Body of pancreas (tissue), 4 donors: ENCODE results near the gene TENM4. TPM values are rescaled to one million over a fixed set of nuclear protein-coding genes. Genes with fewer than 3 reads are reported as not detected.

ENCODE experiments used
- ATAC-seq: fragments of 150-250 bp; one replicate; pipeline ENCODE4 v1.9.1; 2016
- DNase-seq, 4 donors: peaks; one replicate each; pipeline ENCODE4 v3.0.0-alpha.2; 2019
- H3K27ac ChIP-seq, 4 donors: fragments of 200-600 bp; sonication (generic); 1 replicate in 3 of 4; 2 replicates in 1 of 4; pipeline versions ENCODE4 v1.5.1 to v1.6.1; 2016 to 2019; ENCODE audit warnings: mild to moderate bottlenecking in 1 of 4, mixed read lengths in 1 of 4, moderate library complexity in 1 of 4
- H3K27me3 ChIP-seq, 2 donors: fragments of 200-600 bp; sonication (generic); one replicate each; pipeline ENCODE4 v1.6.0; 2016; ENCODE audit warnings: mild to moderate bottlenecking in 1 of 2
- H3K36me3 ChIP-seq, 2 donors: fragments of 200-600 bp; sonication (generic); replicated peaks in 1 of 2; 2 replicates each; pipeline ENCODE4 v1.5.1; 2016; ENCODE audit warnings: low read depth in 2 of 2; ENCODE audit not compliant: insufficient read depth in 1 of 2
- H3K4me1 ChIP-seq: fragments of 200-600 bp; sonication (generic); one replicate; pipeline ENCODE4 v1.6.0; 2016
- H3K4me3 ChIP-seq, 2 donors: fragments of 200-600 bp; sonication (generic); 1 replicate in 1 of 2; 2 replicates in 1 of 2; pipeline ENCODE4 v1.5.1; 2016 to 2019
- H3K9me3 ChIP-seq, 3 donors: fragments of 200-600 bp; sonication (generic); 1 replicate in 2 of 3; 2 replicates in 1 of 3; pipeline ENCODE4 v1.5.1; 2016
- POLR2A ChIP-seq, 3 donors: fragments of 450-650 bp; IDR thresholded peaks; one replicate each; pipeline ENCODE4 v1.6.1; 2016; ENCODE audit warnings: antibody characterized with exemption in 3 of 3, mild to moderate bottlenecking in 2 of 3
- WGBS, 2 donors: methylation state at CpG; one replicate each; pipeline ENCODE4 v1.1.5; 2017; 5-methylcytosine and 5-hydroxymethylcytosine counted together
- intact Hi-C: fragments of 100-400 bp; cut with DNase I; formaldehyde crosslinking; loops from one replicate; pipeline ENCODE4 v1.15.1; 2023
- total RNA-seq, 2 donors: library from RNA; depleted of rRNA; stranded (reverse); fragments of >200 nt; gene quantifications; one replicate each; pipeline ENCODE4 v1.1.0, GENCODE V29; 2016
- TF ChIP-seq, protein P1 (sequence below), 7 experiments: fragments of 450-650 bp in 4 of 7; fragments of 200-600 bp in 3 of 7; sonication (generic) in 3 of 7; IDR thresholded peaks; one replicate each; pipeline ENCODE4 v1.5.1; 2016 to 2019; ENCODE audit warnings: antibody characterized with exemption in 7 of 7

TENM4 gene
- total RNA-seq, 2 donors from 2014 or later: 0.78 to 6.6 TPM

DNA sequence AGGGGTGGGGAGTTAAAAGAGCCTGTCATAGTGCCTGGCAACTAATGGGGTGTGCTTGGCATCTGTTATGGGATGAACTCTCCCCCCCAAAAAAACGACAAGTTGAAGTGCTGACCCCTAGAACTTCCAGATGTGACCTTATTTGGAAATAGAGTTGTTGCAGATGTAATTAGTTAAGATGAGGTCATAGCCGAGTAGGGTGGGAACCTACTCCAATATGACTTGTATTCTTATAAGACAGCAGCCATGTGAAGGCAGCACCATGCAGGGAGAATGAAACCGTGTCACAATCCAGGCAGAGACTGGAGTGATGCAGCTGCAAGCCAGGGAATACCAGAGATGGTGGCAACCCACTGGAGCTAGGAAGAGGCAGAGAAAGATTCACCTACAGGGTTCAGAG lies 394.5 kb downstream of the TENM4 start:
- WGBS, 2 donors: 56 to 58% methylated on average over 3 of the region's 3 CpGs
- TF ChIP-seq, protein P1, sequence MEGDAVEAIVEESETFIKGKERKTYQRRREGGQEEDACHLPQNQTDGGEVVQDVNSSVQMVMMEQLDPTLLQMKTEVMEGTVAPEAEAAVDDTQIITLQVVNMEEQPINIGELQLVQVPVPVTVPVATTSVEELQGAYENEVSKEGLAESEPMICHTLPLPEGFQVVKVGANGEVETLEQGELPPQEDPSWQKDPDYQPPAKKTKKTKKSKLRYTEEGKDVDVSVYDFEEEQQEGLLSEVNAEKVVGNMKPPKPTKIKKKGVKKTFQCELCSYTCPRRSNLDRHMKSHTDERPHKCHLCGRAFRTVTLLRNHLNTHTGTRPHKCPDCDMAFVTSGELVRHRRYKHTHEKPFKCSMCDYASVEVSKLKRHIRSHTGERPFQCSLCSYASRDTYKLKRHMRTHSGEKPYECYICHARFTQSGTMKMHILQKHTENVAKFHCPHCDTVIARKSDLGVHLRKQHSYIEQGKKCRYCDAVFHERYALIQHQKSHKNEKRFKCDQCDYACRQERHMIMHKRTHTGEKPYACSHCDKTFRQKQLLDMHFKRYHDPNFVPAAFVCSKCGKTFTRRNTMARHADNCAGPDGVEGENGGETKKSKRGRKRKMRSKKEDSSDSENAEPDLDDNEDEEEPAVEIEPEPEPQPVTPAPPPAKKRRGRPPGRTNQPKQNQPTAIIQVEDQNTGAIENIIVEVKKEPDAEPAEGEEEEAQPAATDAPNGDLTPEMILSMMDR (IDR thresholded peaks at IDR 0.05): no peak
- intact Hi-C loops: no loop called here
- H3K36me3 ChIP-seq: no peaks in the 10 kb centered on the region
- no peak for ATAC-seq
- no peaks in the 10 kb centered on the region for H3K9me3 ChIP-seq
- H3K4me1 ChIP-seq: peaks cover 21% of the 10 kb centered on the region
- H3K27ac ChIP-seq: peak overlapping the region in 2 of 4 donors; percentile 56 to 67
- H3K27me3 ChIP-seq: no peaks in the 10 kb centered on the region
- H3K4me3 ChIP-seq: no peak overlapping the region
- DNase-seq: no peak

- DNase-seq (no peak), ATAC-seq (peak; percentile 12)
- Histone ChIP-seq H3K4me3 (no peak overlapping the region), H3K9me3 (no peaks in the 10 kb centered on the region), H3K36me3 (no peaks in the 10 kb centered on the region), H3K4me1 (peaks cover 21% of the 10 kb centered on the region), H3K27me3 (no peaks in the 10 kb centered on the region), H3K27ac (peak overlapping the region in 2 of 4 donors; percentile 56 to 67)
- WGBS, 2 donors: 54 to 55% methylated on average over 6 of the region's 6 CpGs
- TF ChIP-seq POLR2A (IDR thresholded peaks at IDR 0.05): no peak
- intact Hi-C loops: no loop called here
Measured at GRCh38 chr11:79045800-79046304, 395.0 kb downstream of the TENM4 start.

- H3K4me1 ChIP-seq: peaks cover 21% of the 10 kb centered on the region
- no peaks in the 10 kb centered on the region for H3K9me3 ChIP-seq
- H3K27ac ChIP-seq: peak overlapping the region in 2 of 4 donors; percentile 56 to 67
- peak in 2 of 4 donors; percentile 31 to 35 for DNase-seq
- no peak overlapping the region for H3K4me3 ChIP-seq
- TF ChIP-seq, protein P1 (IDR thresholded peaks at IDR 0.05): no peak
- no peak for TF ChIP-seq POLR2A (IDR thresholded peaks at IDR 0.05)
- ATAC-seq: peak; percentile 84
- 27 to 36% methylated on average over 10 of the region's 10 CpGs for WGBS, 2 donors
- no peaks in the 10 kb centered on the region for H3K27me3 ChIP-seq
- intact Hi-C loops: no loop called here
- no peaks in the 10 kb centered on the region for H3K36me3 ChIP-seq
Measured at GRCh38 chr11:79045018-79045799, 395.6 kb downstream of the TENM4 start.

- Histone ChIP-seq H3K36me3 (no peaks in the 10 kb centered on the region), H3K27ac (peak overlapping the region in 1 of 4 donors; percentile 67), H3K27me3 (no peaks in the 10 kb centered on the region), H3K4me1 (peaks cover 21% of the 10 kb centered on the region), H3K9me3 (no peaks in the 10 kb centered on the region), H3K4me3 (no peak overlapping the region)
- ATAC-seq: no peak
- no peak for TF ChIP-seq POLR2A (IDR thresholded peaks at IDR 0.05)
- TF ChIP-seq, protein P1 (IDR thresholded peaks at IDR 0.05): no peak
- intact Hi-C loops: no loop called here
- no peak for DNase-seq
- 74 to 82% methylated on average over 2 of the region's 2 CpGs for WGBS, 2 donors
Measured at GRCh38 chr11:79044201-79044600, 396.6 kb downstream of the TENM4 start.

- no peak for TF ChIP-seq POLR2A (IDR thresholded peaks at IDR 0.05)
- TF ChIP-seq, protein P1 (IDR thresholded peaks at IDR 0.05): no peak
- Histone ChIP-seq H3K4me3 (no peak overlapping the region), H3K36me3 (no peaks in the 10 kb centered on the region), H3K9me3 (no peaks in the 10 kb centered on the region), H3K4me1 (peaks cover 21% of the 10 kb centered on the region), H3K27ac (no peak overlapping the region), H3K27me3 (no peaks in the 10 kb centered on the region)
- no peak for DNase-seq
- intact Hi-C loops: no loop called here
- ATAC-seq: no peak
- 44 to 56% methylated on average over 3 of the region's 3 CpGs for WGBS, 2 donors
Measured at GRCh38 chr11:79043726-79044125, 397.1 kb downstream of the TENM4 start.
